GM12892 (cell line): ENCODE data around the gene FGF4.

Source experiments
- DNase-seq: peaks from one replicate; pipeline ENCODE4 v3.0.0; 2011; ENCODE audit not compliant: insufficient read length
- FAIRE-seq: peaks from 2 replicates; lab custom pipeline; 2011; peaks lifted over from hg19 to GRCh38; lab: Jason Lieb, UNC
- POLR2A ChIP-seq: IDR thresholded peaks from 2 replicates; pipeline ENCODE4 v1.6.1; 2011; ENCODE audit warnings: low read depth, low read length, control low read depth
- POLR2AphosphoS5 ChIP-seq: IDR thresholded peaks from 2 replicates; pipeline ENCODE4 v1.6.1; 2011; ENCODE audit warnings: low read depth, low read length, control low read depth
- TAF1 ChIP-seq: IDR thresholded peaks from 2 replicates; pipeline ENCODE4 v1.6.1; 2011; ENCODE audit warnings: low read depth, mild to moderate bottlenecking, control low read depth, low read length, borderline replicate concordance

FGF4 gene

GRCh38 chr11:69815973-69816372 is 40.8 kb upstream of the FGF4 start:
- no peak for TF ChIP-seq POLR2AphosphoS5
- no peak for TF ChIP-seq TAF1
- no peak for TF ChIP-seq POLR2A
- FAIRE-seq (no peak), DNase-seq (no peak)

GRCh38 chr11:69814902-69815301 is 39.8 kb upstream of the FGF4 start:
- DNase-seq (no peak), FAIRE-seq (no peak)
- TF ChIP-seq POLR2AphosphoS5 (no peak), POLR2A (no peak), TAF1 (no peak)

DNA sequence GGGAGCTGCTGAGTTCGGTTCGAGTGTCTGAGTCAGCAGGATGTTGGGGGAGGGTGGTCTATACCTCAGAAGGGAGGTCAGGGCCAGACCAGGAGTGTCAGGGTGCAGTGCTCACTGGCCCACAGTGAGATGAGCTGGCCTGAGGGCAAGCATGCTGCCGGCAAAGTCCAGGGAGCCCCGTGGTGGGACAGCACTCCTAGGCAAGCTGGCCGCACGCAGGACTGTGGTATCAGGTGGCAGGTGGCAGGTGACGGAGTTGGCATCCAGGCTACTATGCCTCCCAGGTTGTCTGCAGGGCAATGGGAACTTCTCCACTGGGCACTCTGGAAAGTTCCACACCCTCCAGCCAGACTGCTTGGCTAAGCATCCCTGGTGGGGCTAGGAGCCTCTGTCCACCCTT is 39.3 kb upstream of the FGF4 start:
- no peak for TF ChIP-seq TAF1
- TF ChIP-seq POLR2AphosphoS5: no peak
- FAIRE-seq: no peak
- no peak for DNase-seq

DNA sequence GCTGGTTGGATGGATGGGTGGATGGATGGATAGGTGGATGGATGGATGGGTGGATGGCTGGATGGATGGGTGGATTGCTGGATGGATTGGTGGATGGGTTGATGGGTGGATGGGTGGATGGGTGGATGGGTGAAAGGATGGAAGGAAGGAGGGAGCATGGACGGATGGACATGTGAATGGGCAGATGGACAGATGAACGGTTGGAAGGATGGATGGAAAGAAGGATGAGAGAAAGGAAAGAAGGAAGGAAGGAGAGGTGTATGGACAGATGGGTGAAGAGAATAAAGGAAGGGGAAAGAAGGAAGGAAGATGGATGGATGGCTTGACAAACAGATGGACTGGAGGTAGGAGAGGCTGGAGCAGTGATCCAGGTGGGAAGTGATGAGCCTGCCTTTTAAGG is 38.7 kb upstream of the FGF4 start:
- DNase-seq (no peak), FAIRE-seq (no peak)
- TF ChIP-seq POLR2A (no peak), TAF1 (no peak), POLR2AphosphoS5 (no peak)

- FAIRE-seq (no peak), DNase-seq (no peak)
- TF ChIP-seq POLR2A (no peak), TAF1 (no peak), POLR2AphosphoS5 (no peak)
These were observed 37.8 kb upstream of the FGF4 start for GRCh38 chr11:69812946-69813345.

DNA sequence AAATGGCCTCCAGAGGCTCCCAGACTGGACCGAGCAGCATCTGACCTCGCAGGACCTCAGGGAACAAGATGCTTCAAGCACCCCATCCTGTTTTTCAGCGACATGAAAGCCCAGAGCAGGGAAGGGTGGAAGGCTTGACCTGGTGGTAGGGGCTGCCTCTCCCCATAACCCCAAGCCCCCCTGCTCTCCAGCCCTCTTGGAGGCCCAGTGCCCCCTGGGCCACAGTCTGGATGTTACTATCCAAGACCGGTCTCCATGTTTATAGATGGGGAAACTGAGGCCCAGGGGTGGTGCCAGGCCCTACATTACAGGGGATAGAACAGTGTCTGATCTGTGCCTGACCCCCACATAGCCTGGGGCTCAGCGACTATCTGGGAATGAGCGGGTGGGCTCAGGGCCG is 37.1 kb upstream of the FGF4 start:
- DNase-seq: no peak
- FAIRE-seq: no peak
- TF ChIP-seq TAF1: no peak
- TF ChIP-seq POLR2A: no peak
- TF ChIP-seq POLR2AphosphoS5: no peak

DNA sequence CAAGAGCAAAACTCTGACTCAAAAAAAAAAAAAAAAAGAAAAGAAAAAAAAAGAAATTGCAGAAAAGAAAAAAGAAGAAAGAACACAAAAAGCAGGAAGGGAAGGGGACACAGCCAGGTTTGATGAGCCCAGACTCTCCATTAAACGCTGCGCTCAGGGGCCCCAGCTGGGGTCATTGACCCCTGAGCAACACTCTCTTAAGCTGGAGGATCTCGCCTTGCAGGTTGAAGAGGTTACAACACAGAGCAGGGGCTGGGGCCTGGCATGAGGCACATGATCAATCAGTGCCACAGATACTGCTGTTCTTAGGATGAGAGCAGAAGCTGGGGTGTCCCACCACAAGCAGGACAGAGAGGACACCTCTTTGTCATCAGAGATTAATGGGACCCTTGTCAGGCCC is 36.3 kb upstream of the FGF4 start:
- TF ChIP-seq POLR2A (no peak), TAF1 (no peak)
- FAIRE-seq: no peak

DNA sequence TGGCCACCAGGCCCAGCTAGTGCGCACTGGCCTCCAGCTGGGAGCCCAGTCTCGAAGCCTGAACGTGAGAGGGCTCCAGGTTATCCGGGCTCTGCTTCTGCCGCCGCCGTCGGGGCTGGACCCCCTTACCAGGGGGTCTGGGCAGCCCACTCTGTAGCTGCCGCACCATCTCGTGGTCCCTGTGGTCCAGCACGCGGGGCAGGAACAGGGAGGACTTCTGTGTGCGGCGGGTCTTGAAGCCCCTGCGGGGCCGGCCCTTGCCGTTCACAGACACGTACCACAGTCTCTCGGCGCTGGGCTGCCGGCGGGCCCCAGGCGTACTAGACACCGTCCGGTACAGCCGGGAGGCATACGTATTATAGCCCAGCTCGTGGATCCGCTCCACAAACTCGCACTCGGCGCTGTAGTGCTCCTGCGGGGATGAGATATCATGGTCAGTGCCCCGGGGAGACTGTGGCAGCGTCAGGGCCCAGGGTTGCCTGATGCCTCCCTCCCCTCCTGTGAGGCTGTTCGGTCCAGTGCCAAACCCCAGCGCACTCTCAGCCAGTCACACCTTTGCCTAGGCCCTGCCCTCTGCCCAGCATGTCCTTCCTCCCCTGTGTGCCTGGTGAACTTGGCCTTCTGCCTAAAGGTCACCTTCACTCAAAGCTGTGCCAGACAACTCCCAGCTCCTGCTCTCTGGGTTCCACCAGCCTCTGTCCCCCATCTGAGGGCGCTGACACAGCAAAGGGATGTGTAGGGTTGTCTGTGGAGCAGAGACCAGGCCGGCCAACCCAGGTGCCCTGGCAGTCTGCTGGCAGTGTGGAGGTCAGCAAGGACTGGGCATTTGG is 35.4 kb upstream of the FGF4 start:
- DNase-seq: no peak

More for the DNA sequence above, 36.3 kb upstream of the FGF4 start:
- DNase-seq: no peak

DNA sequence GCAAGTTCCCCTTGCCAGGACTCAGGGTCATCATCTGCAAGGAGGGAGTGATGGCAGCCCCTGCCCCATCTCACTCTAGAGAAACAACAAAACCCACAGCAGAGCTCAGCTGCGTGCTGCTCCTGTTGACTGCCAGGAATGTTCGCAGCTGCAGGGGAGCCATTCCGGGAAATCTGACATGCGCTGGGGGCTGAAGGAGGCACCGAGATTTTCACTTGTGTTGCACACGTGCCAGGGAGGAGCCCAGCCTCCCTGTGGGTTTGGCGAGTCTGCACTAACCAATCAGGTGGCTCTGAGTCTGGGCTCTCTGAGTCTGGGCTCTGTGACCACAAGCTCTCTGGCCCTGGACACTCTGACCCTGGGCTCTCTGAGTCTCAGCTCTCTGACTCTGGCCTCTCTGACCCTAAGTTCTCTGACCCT is 33.5 kb upstream of the FGF4 start:
- FAIRE-seq (no peak), DNase-seq (no peak)
- TF ChIP-seq POLR2AphosphoS5 (no peak), TAF1 (no peak), POLR2A (no peak)

More for the DNA sequence above, 35.4 kb upstream of the FGF4 start:
- TF ChIP-seq TAF1 (no peak), POLR2A (no peak), POLR2AphosphoS5 (no peak)
- FAIRE-seq: no peak

- TF ChIP-seq TAF1 (no peak), POLR2AphosphoS5 (no peak), POLR2A (no peak)
- DNase-seq (no peak), FAIRE-seq (no peak)
These were observed 32.1 kb upstream of the FGF4 start for GRCh38 chr11:69807106-69807815.

DNA sequence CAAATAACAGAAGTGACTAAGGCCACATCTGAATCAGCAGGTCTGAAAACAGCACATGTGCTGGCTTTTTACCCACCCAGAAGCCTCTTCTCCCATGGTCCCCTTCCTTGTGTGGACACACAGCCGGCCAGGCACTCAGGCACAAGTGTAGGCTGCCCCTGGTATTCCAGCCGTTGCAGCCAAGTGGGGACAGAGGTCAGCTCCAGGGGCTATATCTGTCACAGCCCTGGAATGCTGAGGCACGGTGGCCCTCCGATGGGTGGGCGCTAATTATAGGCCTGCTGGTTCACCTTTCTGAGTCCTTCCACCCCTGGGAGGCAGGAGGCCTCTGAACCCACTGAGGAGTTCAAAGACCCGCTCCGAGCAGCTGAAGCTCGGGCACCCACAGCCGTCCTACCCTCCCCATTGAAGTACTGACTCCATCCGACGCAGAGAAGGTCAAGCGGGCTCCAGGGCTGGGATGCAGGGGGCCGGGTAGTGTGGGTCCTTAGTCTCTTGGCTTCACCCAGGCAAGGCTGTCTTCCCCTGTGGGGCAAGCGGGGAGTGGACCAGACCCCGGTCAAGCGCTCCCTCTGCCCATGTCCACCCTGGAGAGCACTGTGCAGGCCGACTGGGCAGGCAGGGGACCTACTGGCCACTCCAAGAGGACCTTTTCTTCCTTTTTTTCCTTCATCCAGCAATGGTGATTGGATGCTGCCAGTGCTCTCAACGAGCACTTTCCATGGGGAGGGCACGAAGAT is 29.8 kb upstream of the FGF4 start:
- FAIRE-seq: no peak
- DNase-seq: no peak

GRCh38 chr11:69803604-69804218 is 28.6 kb upstream of the FGF4 start:
- no peak for TF ChIP-seq POLR2A
- no peak for TF ChIP-seq TAF1
- no peak for TF ChIP-seq POLR2AphosphoS5

More for the DNA sequence above, 29.8 kb upstream of the FGF4 start:
- TF ChIP-seq POLR2A: no peak
- TF ChIP-seq TAF1: no peak
- TF ChIP-seq POLR2AphosphoS5: no peak

More at GRCh38 chr11:69803604-69804218, 28.6 kb upstream of the FGF4 start:
- FAIRE-seq (no peak), DNase-seq (no peak)
